Activated CD4-positive, alpha-beta T cell treated with anti-CD3 and anti-CD28 coated beads for 48 hours (primary cell): ENCODE results near the gene PLCB1.

Source experiments
- DNase-seq: peaks from one replicate; pipeline ENCODE4 v3.0.0-alpha.2; 2020

PLCB1 gene

GRCh38 chr20:8213270-8213669, 81.2 kb downstream of the PLCB1 start:
- DNase-seq = no peak

DNA sequence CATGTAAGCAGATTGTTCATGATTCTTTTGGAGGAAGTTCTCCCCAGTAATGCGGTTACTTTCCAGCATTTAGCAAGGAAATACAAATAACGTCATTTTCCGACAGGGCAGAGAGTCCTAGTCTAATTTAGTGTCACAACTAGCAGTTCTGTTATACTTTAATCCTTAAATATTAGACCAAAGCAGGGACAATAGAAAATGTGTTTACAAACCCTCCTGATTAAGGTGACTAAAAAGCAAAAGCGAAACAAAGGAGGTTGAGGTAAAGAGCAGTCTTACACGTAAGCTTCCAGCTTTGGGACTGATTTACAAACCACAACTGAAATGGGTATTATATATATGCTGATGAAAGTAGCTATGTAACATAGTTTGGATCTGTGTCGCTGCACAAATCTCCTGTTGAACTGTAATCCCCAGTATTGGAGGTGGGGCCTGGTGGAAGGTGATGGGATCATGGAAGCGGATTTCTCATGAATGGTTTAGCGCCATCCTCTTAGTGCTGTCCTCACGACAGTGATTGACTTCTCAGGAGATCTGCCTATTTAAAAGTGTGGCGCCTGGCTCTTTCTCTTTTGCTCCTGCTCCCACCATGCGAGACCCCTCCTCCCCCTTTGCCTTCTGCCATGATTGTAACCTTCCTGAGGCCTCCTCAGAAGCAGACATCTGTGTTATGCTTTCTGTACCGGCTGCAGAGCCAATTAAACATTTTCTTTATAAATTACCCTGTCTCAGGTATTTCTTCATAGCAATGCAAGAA, 81.9 kb downstream of the PLCB1 start:
- DNase-seq = no peak

DNA sequence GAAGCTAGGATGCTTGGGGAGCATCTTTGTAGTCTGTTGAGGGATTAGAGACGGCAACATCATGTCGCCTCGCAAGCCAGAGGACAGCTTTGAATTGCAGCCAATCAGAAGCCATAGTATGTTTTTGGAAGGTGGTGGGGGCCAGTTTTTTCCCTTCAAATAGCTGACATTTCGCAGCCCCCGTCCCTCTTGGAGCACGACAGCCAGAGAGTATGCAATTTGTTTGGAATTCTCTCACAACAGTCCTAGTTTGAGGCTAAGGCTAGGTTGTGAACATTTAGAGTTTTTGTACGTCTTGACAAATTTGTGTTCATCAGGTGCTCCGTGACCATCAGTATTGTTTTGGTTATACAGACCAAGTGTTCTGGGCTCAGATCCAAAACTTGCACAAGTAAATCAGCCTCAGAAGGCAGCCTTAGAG, 83.3 kb downstream of the PLCB1 start:
- no peak for DNase-seq

- peak; percentile 3 for DNase-seq
Observed at GRCh38 chr20:8216375-8217200, 84.5 kb downstream of the PLCB1 start.

GRCh38 chr20:8218861-8219260, 86.8 kb downstream of the PLCB1 start:
- no peak for DNase-seq

- DNase-seq = no peak
Observed at GRCh38 chr20:8219403-8219802, 87.3 kb downstream of the PLCB1 start.

DNA sequence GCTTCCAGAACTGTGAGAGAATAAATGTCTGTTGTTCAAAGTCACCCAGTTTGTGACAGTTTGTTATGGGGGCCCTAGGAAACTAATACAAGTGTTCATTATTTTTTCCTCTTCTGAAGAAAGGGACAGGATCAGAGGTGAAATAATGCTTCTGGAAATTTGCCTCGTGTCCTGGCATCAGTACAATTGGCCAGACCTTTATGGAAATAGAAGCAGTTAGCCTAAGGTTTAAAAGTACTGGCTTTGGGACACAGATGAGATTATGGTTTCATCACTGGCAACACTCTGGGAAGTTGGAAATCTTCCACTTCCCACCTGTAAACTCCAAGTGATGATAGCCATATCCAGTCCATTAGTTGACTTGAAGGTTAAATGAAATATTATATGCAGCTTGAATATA, 88.7 kb downstream of the PLCB1 start:
- DNase-seq = no peak

DNA sequence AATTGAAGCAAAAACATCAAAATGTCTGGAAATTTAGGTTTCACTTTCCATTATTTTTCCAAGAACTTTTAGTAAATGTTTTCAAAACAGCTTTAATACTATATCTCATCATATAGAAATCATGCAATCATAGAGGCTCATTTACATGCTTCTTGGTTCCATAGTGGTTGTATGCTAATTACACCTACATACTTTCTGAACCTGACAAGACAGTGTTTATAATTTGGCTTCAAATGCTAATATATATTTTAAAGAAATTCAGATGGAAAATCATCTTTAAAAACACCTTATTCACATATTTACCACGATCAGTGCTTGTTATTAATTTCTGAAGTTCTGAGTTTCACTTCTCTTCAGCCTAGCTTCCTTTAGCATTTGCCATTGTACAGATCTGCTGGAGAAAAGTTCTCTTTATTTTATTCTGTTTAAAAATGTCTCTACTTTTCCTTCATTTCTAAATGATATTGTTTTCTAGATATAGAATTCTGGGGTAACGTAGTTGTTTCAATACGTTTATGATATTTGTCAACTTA, 89.9 kb downstream of the PLCB1 start:
- no peak for DNase-seq

DNA sequence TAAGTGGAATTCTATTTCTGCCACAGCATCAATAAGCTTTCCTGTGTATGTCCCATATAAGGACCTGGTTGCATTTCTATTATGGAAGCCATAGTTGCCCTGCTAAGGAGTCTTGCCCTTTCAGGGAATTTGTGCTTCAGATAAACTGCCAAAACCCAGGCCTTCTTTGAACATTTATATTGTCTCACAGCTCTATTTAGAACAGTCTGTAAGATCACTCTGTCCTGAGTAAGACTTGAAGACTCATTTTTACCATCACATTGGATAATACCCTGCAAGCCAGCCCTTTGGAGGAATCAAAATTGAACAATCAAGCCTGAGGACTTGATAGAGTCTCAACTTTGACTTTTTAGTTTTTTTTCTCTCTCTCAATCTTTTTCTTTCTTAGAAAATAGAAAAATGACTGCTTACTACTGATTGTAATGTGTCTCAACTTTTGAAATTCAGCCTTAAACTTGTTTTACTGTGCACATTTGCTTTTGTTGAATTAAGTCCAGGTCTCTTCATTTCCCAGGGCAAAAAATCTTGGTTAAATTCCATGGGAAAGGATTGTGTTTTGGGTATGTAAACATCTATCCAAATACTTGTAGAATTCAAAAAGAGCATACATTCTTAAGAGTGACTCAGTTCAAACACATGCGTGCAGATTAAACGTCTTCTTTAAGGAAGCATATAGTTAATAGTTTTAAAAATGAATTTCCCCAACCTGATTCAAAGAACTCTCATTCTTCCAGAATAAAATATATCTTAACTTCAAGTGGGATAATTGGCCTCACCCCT, 91.2 kb downstream of the PLCB1 start:
- DNase-seq = no peak

- no peak for DNase-seq
Observed at GRCh38 chr20:8225658-8226057, 93.6 kb downstream of the PLCB1 start.

DNA sequence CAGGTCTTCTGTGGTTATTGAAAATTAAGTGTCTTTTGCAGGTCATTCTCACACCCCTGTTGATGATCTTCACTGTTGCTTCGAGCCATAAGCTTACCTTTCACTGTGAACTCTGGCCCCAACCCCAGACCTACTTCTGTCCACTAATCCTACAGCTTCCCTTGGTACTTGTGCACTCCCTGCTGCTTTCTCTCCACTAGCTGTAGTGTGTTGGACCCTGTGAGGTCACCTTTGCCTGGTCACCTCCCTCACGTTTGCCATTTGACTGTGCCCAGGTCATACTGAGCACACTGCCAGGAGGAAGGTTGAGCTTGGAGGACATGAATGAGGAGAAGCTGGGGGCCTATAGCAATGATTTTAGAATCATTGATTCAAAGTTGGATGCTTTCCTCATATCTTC, 94.0 kb downstream of the PLCB1 start:
- DNase-seq = no peak

DNA sequence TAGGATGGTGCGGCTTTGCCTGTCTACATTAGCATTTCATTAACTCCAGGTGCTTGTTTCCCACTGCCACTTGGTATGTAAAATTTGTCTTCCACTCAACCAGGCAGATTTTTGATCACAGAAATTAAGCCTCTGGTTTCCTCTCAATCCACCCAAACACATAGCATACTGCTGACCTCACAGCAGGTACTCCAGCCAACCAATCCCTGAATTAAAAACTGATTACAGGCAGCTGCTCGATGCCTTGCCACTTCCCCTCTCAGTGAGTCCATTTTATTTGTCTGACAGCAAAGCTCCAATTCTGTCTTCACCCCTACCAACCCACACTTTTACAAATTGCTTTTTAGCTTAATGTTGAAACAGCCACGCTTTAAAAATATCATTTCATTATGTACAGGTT, 95.2 kb downstream of the PLCB1 start:
- no peak for DNase-seq

DNA sequence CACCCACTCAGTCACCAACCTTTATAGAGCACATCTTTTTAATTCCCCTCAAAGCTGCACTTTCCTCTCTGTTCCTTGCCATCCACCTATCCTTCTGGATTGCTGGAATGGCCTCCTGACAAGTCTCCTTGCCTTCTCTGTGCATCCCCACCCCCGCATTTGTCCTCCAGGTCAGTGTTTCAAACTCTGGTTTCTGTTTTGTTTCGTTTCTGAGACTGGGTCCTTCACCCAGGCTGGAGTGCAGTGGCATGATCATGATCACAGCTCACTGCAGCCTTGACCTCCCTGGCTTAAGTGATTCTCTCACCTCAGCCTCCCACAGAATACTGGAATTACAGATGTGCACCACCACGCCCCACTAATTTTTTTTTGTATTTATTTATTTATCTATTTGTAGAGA, 96.2 kb downstream of the PLCB1 start:
- DNase-seq = no peak

DNA sequence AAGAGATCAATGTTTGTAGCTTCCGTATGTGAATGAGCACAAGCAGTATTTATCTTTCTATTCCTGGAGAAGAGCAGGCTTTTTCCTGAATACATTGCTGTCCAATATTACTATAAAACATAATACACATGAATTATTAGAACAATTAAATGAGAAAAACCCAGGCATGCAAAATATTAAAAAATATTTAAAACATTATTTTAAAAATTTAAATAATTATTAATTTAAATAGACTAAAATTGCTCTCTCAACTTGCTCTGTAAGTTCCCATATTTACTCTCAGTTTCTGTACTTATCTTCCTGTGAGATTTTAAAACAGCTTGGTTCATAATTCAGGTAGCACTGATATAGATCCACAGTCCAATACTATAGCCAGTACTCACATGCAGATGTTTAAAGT, 97.0 kb downstream of the PLCB1 start:
- DNase-seq = no peak

GRCh38 chr20:8231038-8231437, 99.0 kb downstream of the PLCB1 start:
- DNase-seq = no peak

DNA sequence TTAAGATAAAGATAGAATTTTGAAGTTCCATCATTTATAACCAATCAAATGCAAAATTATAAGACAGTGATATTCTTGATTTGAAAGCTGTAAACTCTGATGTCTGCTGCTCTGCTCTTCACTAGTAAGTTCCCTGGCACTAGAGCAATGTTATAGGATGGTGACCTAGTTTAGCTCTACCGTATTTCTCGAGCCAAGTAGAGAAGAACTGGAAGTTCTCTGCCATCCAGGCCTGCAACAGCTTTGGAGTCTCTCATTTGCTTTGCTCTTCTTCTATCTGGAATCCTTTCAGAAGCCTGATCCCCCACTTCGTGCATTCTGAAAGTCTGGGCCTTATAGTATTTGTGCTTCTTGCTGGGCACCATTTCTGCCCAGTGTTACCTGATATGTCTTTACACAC, 100.3 kb downstream of the PLCB1 start:
- DNase-seq = no peak

- DNase-seq = no peak
Observed at GRCh38 chr20:8234580-8234979, 102.5 kb downstream of the PLCB1 start.

GRCh38 chr20:8242066-8242465, 110.0 kb downstream of the PLCB1 start:
- DNase-seq = no peak

DNA sequence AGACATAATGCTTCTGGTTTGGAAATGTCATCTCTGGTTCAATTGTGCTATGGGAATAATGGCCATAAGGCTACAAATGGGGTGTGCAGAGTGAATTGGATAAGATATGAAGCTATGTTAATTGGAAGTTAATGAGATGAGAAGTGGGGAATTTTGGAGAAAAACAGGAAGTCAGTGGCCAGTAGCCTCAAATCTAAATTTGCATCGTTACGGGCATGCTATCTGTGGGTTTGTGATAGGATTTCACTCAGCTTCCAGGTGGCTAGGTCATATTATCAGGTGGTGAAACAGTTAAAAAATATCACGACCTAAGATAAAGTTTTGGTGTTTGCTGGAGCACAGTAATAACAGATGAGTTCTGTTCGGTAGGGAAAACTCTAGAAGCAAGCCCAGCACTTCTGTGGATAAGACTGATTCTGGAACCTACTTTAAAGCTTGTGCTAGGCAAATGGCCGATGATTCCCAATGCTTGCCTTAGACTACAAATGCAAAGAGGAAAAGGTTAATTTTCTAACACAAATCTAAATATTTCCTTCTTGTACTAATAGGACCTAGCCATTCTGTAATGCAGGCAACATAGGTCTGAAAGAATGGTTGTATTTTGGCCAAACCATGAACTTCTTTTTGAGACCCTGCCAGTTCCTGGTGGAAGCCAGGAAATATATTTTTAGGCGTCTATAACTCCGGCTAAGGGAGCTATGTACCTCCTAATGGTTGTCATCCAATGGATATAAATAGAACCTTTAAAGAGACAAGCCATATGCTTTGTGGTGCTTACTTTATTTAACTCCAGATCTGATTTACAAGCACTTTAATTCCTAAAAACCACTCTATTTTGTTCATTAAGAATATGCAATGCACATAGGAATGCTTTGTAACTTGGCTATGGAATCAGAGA, 111.0 kb downstream of the PLCB1 start:
- DNase-seq = no peak

- no peak for DNase-seq
Observed at GRCh38 chr20:8244637-8245036, 112.6 kb downstream of the PLCB1 start.

- no peak for DNase-seq
Observed at GRCh38 chr20:8246153-8246552, 114.1 kb downstream of the PLCB1 start.

GRCh38 chr20:8246716-8247115, 114.7 kb downstream of the PLCB1 start:
- DNase-seq = no peak
